IMR-90 (cell line): ENCODE measurements around the gene TAF7.

Experiments
- CEBPB ChIP-seq: IDR thresholded peaks from 2 replicates; pipeline ENCODE4 v1.6.1; 2012; ENCODE audit warnings: low read depth, low read length, improper control_type of control experiment
- CTCF ChIP-seq: conservative IDR thresholded peaks from 2 replicates; pipeline ENCODE4 v1.5.1; 2012; ENCODE audit warnings: mild to moderate bottlenecking, low read depth, low read length, improper control_type of control experiment
- MAZ ChIP-seq: IDR thresholded peaks from 2 replicates; pipeline ENCODE4 v1.6.1; 2012; ENCODE audit warnings: low read depth, mild to moderate bottlenecking, low read length, improper control_type of control experiment, moderate library complexity, borderline replicate concordance
- POLR2A ChIP-seq: IDR thresholded peaks from 2 replicates; pipeline ENCODE4 v1.6.1; 2012; ENCODE audit warnings: mild to moderate bottlenecking, low read depth, low read length
- RAD21 ChIP-seq: IDR thresholded peaks from 2 replicates; pipeline ENCODE4 v1.6.1; 2012; ENCODE audit warnings: low read length, improper control_type of control experiment

GRCh38 chr5:141269195-141269594 is 51.4 kb downstream of the TAF7 start:
- no peak for TF ChIP-seq CTCF
- TF ChIP-seq CEBPB: no peak
- TF ChIP-seq POLR2A: no peak
- TF ChIP-seq RAD21: no peak
- TF ChIP-seq MAZ: no peak
